NOMO-1 treated with DMSO at 0.1 percent for 48 hours (cell line): ENCODE data around the gene AGBL1.

ENCODE experiments used
- DNase-seq: peaks from one replicate; lab custom pipeline; 2025; ENCODE audit not compliant: unreplicated experiment; lab: John Stamatoyannopoulos, UW

Gene AGBL1

GRCh38 chr15:86905625-86906256 is 826.1 kb downstream of the AGBL1 start:
- no peak for DNase-seq

GRCh38 chr15:86906376-86906775 is 826.7 kb downstream of the AGBL1 start:
- DNase-seq, result no peak

GRCh38 chr15:86911022-86911421 is 831.4 kb downstream of the AGBL1 start:
- DNase-seq, result no peak

DNA sequence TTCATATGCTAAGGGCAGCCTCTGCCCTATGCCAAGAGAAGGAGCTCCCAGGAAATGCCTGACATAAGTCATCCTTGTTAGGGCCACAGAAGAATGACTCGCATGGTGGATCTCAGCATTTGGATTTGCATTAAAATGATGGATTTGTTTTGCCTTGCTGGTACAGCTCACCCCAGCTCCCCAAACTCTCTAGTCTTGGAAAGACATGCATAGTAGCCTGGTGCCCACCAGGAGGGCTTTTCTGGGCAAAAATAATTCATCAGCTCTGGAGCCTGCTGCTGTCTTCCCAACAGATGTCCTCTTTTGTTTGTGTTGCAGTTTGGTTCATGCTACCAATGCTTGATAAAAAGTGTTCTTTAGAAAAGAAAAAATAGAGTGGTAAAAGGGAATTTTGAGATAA is 833.0 kb downstream of the AGBL1 start:
- DNase-seq, result no peak

DNA sequence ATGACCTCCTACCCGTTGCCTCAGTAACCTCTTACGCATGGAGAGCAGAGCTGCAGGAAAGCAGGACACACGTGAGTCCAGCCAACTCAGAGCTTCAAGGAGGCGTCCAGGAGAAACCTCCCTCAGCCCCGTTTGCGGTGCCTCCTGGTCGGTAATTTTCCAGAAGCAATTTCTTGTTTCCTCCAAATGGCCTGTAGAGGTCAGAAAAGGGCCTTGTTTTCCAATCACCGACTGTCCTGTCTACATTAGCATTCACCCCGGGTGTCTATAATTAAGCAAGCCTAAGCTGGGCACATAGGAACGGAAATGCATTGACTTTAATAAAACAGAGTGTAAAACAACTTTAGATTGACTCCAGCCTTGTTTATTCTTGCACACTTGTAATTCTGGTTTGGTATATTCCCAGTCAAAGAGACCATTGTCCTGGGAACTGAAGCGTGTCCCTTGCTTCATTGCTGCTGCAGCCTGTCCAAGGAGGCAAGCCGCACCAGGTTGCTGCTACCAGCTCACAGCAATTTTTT is 836.2 kb downstream of the AGBL1 start:
- DNase-seq, result peak; percentile 79

DNA sequence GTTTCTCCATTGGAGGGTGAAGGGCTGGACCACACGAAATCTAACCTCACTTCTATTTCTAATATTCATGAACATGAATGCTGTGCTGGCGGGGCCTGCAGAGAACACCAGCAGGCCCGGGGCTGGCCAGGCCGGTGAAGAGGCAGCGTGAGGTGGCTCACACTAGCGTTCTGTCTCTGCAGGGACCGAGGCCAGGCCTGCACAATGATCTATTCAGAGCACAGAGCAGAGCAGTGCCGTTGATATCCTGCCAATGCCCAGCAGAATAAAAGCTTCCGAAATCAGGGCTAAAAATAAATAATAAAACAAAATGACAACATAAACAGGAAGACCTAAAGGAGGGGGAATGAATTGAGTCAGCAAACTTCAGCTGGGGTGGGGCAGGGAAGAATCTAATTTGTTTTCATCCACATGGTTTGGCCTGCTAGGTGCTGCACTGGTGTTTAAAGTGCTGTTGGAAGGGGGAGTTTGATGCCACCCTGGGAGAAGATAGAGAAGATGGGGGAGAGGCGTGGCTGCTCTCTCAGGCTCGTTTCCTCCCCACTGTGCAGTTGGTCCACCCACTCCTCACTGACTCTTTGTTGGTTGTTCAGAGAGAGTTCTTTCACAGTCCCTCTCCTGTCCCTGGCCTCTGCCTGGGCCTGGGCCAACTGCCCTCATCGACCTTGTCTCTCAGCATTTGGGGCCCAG is 837.1 kb downstream of the AGBL1 start:
- no peak for DNase-seq

DNA sequence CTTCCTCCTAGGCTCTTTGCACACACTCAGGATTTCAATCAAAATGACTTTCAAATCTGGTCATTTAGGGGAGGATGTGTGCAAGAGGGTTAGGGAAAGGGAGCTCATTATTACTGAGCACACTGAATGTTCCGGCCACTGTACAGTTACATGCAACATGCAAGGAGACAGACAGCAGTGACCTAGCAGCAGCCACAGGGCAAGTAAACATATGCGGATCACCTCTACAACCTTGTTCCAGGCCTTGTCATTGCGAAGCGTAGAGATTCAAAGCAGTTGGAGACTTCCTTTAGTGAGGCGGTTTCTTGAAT is 837.6 kb downstream of the AGBL1 start:
- no peak for DNase-seq

- DNase-seq, result peak; percentile 93
Observed at GRCh38 chr15:86919581-86919980, 839.9 kb downstream of the AGBL1 start.

DNA sequence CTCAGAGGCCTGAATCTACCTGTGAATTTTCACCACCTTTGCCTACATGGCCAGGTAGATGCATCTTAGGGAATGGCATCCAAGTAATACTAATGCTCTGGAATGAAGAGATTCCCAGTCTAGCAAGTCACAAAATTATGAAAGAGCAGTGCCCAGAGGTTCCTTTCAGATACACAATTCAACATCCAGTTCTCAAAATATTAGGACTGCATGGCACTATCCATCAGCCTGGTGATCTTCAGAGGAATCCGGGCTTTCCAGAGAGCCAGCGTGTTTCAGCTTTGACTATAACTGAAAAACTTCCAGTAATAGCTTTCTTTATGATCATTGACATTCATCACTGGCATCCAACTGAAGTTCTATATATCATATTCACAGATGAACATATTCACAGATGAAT is 849.8 kb downstream of the AGBL1 start:
- no peak for DNase-seq

DNA sequence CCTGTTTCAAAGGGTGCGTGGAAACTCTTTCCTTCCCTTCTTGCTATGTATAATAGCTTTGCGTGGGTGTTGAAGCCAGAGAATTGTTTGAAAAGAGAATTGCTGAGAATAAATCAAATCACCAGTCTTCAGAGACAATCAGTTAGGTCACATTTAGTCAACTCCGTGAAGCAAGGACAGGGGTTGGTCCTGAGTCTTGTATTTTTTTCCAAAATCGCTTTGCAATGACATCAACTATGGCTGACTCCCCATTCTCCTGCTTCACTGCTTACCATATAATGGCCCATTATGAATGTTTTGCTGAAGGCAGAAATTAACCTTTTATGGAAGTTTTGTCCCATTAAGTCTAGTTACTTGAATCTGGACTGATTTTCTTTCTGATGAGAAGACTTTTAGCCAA is 852.8 kb downstream of the AGBL1 start:
- DNase-seq, result no peak

- DNase-seq, result no peak
Observed at GRCh38 chr15:86935841-86936240, 856.2 kb downstream of the AGBL1 start.

DNA sequence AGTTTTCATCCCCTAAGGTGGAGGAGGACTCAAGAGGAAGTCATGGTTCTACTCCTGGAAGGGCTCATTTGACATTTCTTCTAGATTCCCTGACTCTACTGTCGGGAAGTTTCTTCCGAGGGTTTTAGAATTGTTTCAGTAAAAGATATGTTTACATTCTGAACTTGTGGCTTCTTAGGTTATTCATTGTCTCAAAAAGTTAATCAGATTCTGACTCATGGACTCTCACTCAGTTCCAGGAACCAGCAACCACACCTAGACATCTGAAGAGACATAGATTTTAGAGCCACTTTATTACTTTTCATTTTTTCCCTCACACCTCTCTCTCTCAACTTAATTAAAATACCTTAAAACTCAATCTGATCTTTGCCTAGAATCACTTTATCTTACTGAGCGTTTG is 862.6 kb downstream of the AGBL1 start:
- DNase-seq, result no peak

DNA sequence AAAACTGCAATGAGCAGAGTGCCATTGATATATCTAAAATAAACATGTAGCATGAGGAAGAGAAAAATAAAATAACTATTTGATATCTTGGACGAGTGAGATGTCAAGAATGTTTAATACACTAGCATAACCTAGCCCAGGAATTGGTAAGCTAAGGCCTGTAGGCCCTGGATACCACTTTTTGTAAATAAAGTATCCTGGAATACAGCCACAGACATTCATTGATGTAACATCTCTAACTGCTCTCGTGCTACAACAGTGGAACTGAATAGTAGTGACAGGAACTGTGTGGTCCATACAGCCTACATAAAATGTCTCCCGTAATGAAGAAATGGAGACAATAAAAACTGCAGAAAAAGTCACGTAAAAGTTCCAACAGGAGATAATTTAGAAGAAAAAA is 869.0 kb downstream of the AGBL1 start:
- no peak for DNase-seq

DNA sequence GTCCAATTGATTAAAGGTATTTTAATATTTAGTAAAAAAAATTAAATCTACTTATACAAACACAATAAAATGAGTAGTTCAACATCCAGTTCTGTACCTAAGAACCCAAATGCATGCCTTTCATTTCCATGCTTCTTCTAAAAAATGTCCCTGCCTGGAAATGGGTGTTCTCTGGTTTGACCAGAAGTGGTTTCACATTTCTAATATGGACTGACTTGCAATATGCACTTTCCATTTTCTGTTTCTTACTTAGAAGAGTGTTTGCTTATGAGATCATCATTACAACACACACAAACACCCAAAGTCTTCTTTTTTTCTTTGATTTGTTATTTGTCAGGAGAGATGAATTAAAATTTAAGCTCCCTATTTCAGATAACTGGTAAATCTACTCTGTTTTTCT is 879.6 kb downstream of the AGBL1 start:
- no peak for DNase-seq

DNA sequence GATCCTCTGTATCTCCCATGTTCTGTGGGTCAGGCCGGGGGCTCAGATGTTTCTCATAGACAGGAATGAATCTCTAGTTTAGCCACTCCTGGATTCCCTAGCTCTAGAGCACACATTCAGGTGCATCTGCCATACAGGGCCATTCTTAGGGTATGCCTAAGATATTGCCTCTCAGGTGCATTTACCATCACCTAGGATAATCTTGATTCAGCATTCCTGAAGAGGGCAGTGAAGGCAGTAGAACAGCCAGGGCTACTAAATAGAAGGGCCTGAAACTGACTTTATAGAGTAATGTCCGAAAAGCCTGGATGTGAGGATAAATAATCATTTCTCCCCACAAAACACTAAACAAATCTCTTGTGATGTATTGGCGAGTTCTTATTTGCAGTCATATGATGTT is 882.0 kb downstream of the AGBL1 start:
- DNase-seq, result no peak

GRCh38 chr15:86964271-86964670 is 884.6 kb downstream of the AGBL1 start:
- DNase-seq, result no peak

DNA sequence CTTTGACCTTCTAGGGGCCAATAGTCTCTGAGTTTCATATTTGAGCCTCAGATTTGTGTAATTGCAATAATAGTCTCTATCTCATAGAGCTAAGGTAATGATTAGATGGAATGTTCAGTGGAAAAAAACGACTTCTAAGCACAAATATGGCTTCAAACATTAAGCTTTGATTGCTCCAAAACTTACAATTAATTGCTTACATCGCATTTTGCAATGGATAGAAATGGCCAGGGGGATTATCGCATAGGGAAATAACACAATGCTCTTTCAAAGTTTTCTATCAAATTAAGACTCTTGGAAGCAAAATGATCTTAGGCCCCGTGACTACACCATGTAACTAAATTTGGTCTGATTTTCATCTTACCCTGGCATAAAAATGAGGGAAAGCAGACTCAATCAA is 888.6 kb downstream of the AGBL1 start:
- no peak for DNase-seq

- DNase-seq, result no peak
Observed at GRCh38 chr15:86969364-86969763, 889.7 kb downstream of the AGBL1 start.

GRCh38 chr15:86973284-86973844 is 893.7 kb downstream of the AGBL1 start:
- DNase-seq, result no peak

- no peak for DNase-seq
Observed at GRCh38 chr15:86988033-86988432, 908.4 kb downstream of the AGBL1 start.

- DNase-seq, result no peak
Observed at GRCh38 chr15:87021751-87022150, 942.1 kb downstream of the AGBL1 start.

DNA sequence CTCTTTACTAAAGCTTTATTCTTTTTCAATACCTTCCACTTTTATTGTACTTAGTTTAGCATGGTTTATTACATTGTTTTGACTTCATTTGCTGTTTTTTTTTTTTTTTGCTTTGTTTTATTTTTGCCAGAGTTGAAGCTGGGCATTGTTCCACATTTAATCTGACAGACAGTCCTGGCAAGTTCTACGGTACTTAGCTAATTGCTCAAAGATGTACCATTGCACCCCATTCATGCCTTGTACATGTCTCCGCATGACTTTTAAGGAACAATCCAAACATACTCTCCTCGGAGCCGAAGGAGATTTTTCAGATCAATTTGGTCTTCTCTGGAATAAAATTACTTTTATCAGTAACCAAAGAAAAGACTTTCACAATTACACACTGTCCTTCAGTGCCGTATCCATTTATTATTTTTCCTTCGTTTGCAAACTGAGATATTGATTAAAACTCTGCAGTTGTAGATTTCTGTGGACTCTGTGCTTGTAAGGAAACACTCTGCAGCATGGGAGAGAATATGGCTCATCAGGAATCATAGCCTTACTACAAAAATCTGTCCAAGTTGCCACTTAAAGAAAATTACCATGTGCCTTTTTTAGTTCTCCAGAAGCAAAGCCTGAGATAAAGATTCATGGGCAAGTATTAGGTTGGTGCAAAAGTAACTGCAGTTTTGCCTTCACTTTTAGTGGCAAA is 952.0 kb downstream of the AGBL1 start:
- no peak for DNase-seq
